HG02763 (cell line): Measurements from ENCODE around the gene AMD1.
"Not testable (repeated sequence)": the region's sequence is repeated elsewhere in the genome, so short reads cannot be mapped to it uniquely, and the experiment has no call there.

Source experiments
- ATAC-seq: cut with Tn5 transposase; IDR thresholded peaks from one replicate; pipeline ENCODE4 v1.9.1; 2021; ENCODE audit warnings: mild to moderate bottlenecking, moderate library complexity; ENCODE audit not compliant: unreplicated experiment

The AMD1 gene

GRCh38 chr6:110873981-110874879 lies at the start of gene AMD1:
Gene AMD1, plus strand, starts transcription at chr6:110874785. Its CDS starts 321 bp downstream, at chr6:110875106.
- ATAC-seq = peak; percentile 74

- no peak for ATAC-seq
Measured at GRCh38 chr6:110826236-110827129, 48.1 kb upstream of the AMD1 start.

GRCh38 chr6:110828396-110828795 lies 46.2 kb upstream of the AMD1 start:
- ATAC-seq = no peak

GRCh38 chr6:110831405-110831804 lies 43.2 kb upstream of the AMD1 start:
- no peak for ATAC-seq

- no peak for ATAC-seq
Measured at GRCh38 chr6:110833831-110834230, 40.8 kb upstream of the AMD1 start.

- not testable (repeated sequence) for ATAC-seq
Measured at GRCh38 chr6:110835751-110836150, 38.8 kb upstream of the AMD1 start.

- ATAC-seq = no peak
Measured at GRCh38 chr6:110841266-110841665, 33.3 kb upstream of the AMD1 start.

- ATAC-seq = no peak
Measured at GRCh38 chr6:110849781-110850180, 24.8 kb upstream of the AMD1 start.

GRCh38 chr6:110852773-110853172 lies 21.8 kb upstream of the AMD1 start:
- no peak for ATAC-seq

- ATAC-seq = no peak
Measured at GRCh38 chr6:110853754-110854477, 20.7 kb upstream of the AMD1 start.

- no peak for ATAC-seq
Measured at GRCh38 chr6:110856296-110856695, 18.3 kb upstream of the AMD1 start.

- ATAC-seq = no peak
Measured at GRCh38 chr6:110858016-110858415, 16.6 kb upstream of the AMD1 start.

GRCh38 chr6:110858562-110859214 lies 15.9 kb upstream of the AMD1 start:
- no peak for ATAC-seq

GRCh38 chr6:110859335-110859792 lies 15.2 kb upstream of the AMD1 start:
- no peak for ATAC-seq

- ATAC-seq = no peak
Measured at GRCh38 chr6:110864824-110865223, 9.8 kb upstream of the AMD1 start.

GRCh38 chr6:110874880-110875547 lies 429 bp downstream of the AMD1 start:
- ATAC-seq = peak; percentile 13

GRCh38 chr6:110875548-110876169 lies 1.1 kb downstream of the AMD1 start:
- ATAC-seq = peak; percentile 12

GRCh38 chr6:110876170-110876773 lies 1.7 kb downstream of the AMD1 start:
- ATAC-seq = peak; percentile 34
